ENCODE measurements around the gene DNMT3A. TPM values are rescaled to one million over a fixed set of nuclear protein-coding genes. Genes with fewer than 3 reads are reported as not detected.

The DNMT3A gene
- total RNA-seq, 1 donor from 2014 or later: 49.9 TPM

GRCh38 chr2:25371253-25372241, 29.8 kb upstream of the DNMT3A start:
- H3K27me3 Mint-ChIP-seq: no peaks in the 10 kb centered on the region
- H3K36me3 Mint-ChIP-seq (ENCODE audit: low read depth): peaks cover 6% of the 10 kb centered on the region
- H3K27ac Mint-ChIP-seq: no peak overlapping the region
- H3K4me3 Mint-ChIP-seq: no peak overlapping the region
- TF ChIP-seq CTCF (IDR thresholded peaks at IDR 0.05): no peak
- POLR2A ChIA-PET: interaction anchor here (0.6 to 8.0 kb wide), 3 partner anchors 8 to 1496 kb away, joined by 4 to 131 read pairs (median 4); no protein-coding TSS in a partner anchor
- intact Hi-C loops (cut with micrococcal nuclease): no loop called here
- CTCF ChIA-PET: interaction anchor here (0.6 to 1.1 kb wide), 2 partner anchors 9 to 11 kb away, joined by 3 to 4 read pairs; no protein-coding TSS in a partner anchor
- DNase-seq (peak; percentile 7), ATAC-seq (ENCODE audit: low read depth) (no peak)
- no peaks in the 10 kb centered on the region for H3K9me3 Mint-ChIP-seq
- peaks cover 9% of the 10 kb centered on the region for H3K4me1 Mint-ChIP-seq

DNA sequence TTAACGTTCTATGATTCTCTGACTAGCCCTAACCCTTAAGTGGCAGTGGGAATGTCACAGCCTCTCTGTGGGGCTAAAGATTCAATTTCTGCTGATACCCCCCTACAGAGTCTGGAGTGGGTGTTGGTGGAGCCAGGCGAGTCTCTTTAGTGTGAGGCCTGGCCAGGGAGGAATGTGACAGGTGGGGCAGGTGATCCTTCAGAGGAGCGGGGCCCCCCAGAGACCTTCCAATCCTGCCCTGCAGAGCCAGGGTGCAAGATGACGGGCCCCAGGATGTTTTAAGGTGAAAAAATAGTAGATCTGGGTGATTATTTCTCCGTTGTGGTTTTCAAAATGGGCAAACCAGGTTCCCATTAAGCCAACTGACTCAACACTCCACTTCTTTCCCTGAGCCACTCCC, 28.2 kb upstream of the DNMT3A start:
- Mint-ChIP-seq H3K27me3 (no peaks in the 10 kb centered on the region), H3K36me3 (ENCODE audit: low read depth) (peaks cover 6% of the 10 kb centered on the region), H3K9me3 (no peaks in the 10 kb centered on the region), H3K4me3 (no peak overlapping the region), H3K27ac (no peak overlapping the region), H3K4me1 (peaks cover 11% of the 10 kb centered on the region)
- no peak for ATAC-seq (ENCODE audit: low read depth)
- intact Hi-C loops (cut with micrococcal nuclease): no loop called here
- TF ChIP-seq CTCF (IDR thresholded peaks at IDR 0.05): no peak
- DNase-seq: no peak
- CTCF ChIA-PET: no interaction called here
- POLR2A ChIA-PET: interaction anchor here (0.9 kb wide), 1 partner anchor 68 kb away, joined by 3 read pairs; no protein-coding TSS in a partner anchor

DNA sequence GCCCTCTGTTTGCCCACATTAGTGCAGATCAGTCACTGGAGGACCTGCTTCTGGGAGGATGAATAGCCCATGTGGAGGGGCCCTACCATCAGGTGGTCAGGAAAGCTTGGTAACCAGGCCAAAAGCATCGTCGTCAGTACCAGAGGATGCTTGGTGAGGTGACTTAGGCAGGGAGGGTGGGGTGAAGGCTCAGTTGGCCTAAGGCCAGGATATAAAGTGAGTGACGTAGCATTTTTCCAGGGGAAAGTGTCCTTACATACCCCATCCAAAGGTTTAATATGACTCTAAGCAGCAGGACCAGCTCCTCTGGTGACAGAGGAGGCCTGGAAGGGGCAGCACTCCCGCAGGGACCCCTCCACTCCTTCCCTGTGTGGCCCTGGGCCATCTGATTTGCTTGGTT, 27.7 kb upstream of the DNMT3A start:
- Mint-ChIP-seq H3K27ac (no peak overlapping the region), H3K4me1 (peaks cover 14% of the 10 kb centered on the region), H3K4me3 (no peak overlapping the region), H3K36me3 (ENCODE audit: low read depth) (peaks cover 6% of the 10 kb centered on the region), H3K9me3 (no peaks in the 10 kb centered on the region), H3K27me3 (no peaks in the 10 kb centered on the region)
- ChIA-PET POLR2A (interaction anchor here (0.9 kb wide), 1 partner anchor 68 kb away, joined by 3 read pairs; no protein-coding TSS in a partner anchor), CTCF (no interaction called here)
- no peak for DNase-seq
- no peak for ATAC-seq (ENCODE audit: low read depth)
- intact Hi-C loops (cut with micrococcal nuclease): no loop called here
- no peak for TF ChIP-seq CTCF (IDR thresholded peaks at IDR 0.05)

DNA sequence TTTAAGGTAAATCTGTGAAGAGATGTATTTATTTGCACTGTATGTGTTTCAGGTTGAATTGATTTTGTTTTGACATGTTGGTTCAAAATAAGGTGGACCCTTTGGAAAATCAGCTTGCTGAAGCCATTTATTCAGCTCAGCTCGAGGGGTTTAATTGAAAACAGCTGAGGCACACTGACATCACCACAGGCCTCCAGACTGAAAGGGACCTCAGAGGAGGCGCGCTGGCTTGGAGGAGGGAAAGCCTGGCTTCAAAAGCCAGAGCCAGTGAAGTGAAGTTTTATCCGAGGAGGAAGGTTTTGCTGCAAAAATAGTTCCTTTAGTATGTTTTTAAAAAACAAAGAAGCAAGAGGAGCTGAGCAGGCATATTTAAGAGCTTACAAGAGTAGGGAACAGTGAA, 26.9 kb upstream of the DNMT3A start:
- ATAC-seq (ENCODE audit: low read depth) (no peak), DNase-seq (no peak)
- Mint-ChIP-seq H3K36me3 (ENCODE audit: low read depth) (peaks cover 6% of the 10 kb centered on the region), H3K4me3 (no peak overlapping the region), H3K9me3 (no peaks in the 10 kb centered on the region), H3K27ac (no peak overlapping the region), H3K4me1 (peaks cover 22% of the 10 kb centered on the region), H3K27me3 (no peaks in the 10 kb centered on the region)
- ChIA-PET CTCF (no interaction called here), POLR2A (interaction anchor here (1.6 kb wide), 1 partner anchor 52 kb away, joined by 5 read pairs; no protein-coding TSS in a partner anchor)
- TF ChIP-seq CTCF (IDR thresholded peaks at IDR 0.05): no peak
- intact Hi-C loops (cut with micrococcal nuclease): no loop called here

GRCh38 chr2:25367296-25367695, 25.6 kb upstream of the DNMT3A start:
- Mint-ChIP-seq H3K4me1 (peaks cover 33% of the 10 kb centered on the region), H3K9me3 (no peaks in the 10 kb centered on the region), H3K4me3 (no peak overlapping the region), H3K27me3 (no peaks in the 10 kb centered on the region), H3K27ac (no peak overlapping the region), H3K36me3 (ENCODE audit: low read depth) (peaks cover 10% of the 10 kb centered on the region)
- DNase-seq (no peak), ATAC-seq (ENCODE audit: low read depth) (no peak)
- ChIA-PET CTCF (no interaction called here), POLR2A (no interaction called here)
- no peak for TF ChIP-seq CTCF (IDR thresholded peaks at IDR 0.05)
- intact Hi-C loops (cut with micrococcal nuclease): no loop called here

Data from activated B cell treated with CpG ODN at 0.5 μM for 24 hours (primary cell).